Fibroblast of villous mesenchyme (primary cell): ENCODE results near the gene PRDM16. TPM values are rescaled to one million over a fixed set of nuclear protein-coding genes. Genes with fewer than 3 reads are reported as not detected.

ENCODE experiments used
- DNase-seq: peaks from one replicate; pipeline ENCODE4 v3.0.0-alpha.2; 2010; ENCODE audit warnings: low read depth
- H3K4me3 ChIP-seq: 2 replicates; pipeline ENCODE4 v1.5.1; 2011; ENCODE audit warnings: low read depth, mild to moderate bottlenecking, low read length
- CTCF ChIP-seq: IDR thresholded peaks from 2 replicates; pipeline ENCODE4 v1.5.1; 2012; ENCODE audit warnings: low read depth, mild to moderate bottlenecking, low read length; ENCODE audit not compliant: insufficient read depth
- total RNA-seq: library from RNA; depleted of rRNA; stranded (reverse); fragments of >200 nt; gene quantifications from 2 replicates; pipeline ENCODE4 v1.2.3, GENCODE V29; 2012

The PRDM16 gene
- total RNA-seq, 1 donor: 1.7 TPM

GRCh38 chr1:3222042-3222692 is 153.2 kb downstream of the PRDM16 start:
- TF ChIP-seq CTCF: no peak
- H3K4me3 ChIP-seq: no peak overlapping the region
- no peak for DNase-seq

DNA sequence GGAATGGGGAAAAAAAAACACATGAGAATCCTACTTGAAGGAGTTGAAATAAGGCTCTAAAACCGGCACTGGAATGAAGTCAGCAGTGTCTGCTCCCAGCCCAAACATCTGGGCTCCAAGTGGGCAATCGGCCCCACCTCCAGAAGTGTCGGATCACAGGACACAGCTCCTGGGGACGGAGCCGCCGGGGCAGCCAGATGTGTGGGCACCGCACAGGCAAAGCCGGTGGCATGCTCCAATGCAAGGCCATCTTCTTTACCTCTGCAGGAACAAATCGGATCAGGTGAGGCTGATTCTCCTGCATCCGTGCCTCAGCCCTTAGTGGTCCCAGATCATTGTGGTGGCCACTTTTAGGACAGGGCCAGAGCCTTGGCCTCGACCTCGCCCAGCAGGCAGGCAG is 156.7 kb downstream of the PRDM16 start:
- DNase-seq: no peak
- no peak overlapping the region for H3K4me3 ChIP-seq
- TF ChIP-seq CTCF: no peak

GRCh38 chr1:3226191-3226590 is 157.2 kb downstream of the PRDM16 start:
- H3K4me3 ChIP-seq: no peak overlapping the region
- TF ChIP-seq CTCF: no peak
- DNase-seq: no peak

DNA sequence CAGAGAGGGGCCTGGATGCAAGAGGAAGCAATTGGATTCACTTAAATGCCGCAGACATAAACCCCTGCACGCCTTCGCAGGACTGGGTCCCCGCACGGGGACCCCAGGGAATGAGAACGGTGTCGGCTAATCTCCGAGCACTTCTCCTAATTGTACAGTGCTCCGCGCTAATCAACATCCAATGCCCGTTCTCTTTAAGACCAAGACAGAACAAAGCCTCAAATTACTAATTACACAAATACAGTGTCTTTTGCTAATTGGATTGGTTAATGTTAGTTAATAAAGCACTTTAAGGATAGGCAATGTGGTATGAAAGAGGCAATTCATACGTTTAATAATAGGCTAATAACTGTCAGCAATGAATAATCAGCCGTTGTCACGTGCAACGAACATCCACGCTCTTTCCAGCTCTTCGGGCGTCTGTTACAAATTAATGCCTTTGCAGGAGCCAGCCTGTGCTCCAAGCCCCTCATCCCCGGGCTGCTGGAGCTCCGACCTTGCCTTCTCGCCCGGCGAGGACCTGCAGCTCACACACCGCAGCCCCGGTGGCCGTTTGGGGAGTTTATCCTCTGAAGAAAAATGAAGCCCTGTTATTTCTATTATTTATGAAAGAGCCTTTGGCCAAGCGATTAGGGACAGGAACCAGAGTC is 157.8 kb downstream of the PRDM16 start:
- no peak overlapping the region for H3K4me3 ChIP-seq
- DNase-seq: no peak
- TF ChIP-seq CTCF: no peak

- no peak for TF ChIP-seq CTCF
- DNase-seq: no peak
- H3K4me3 ChIP-seq: no peak overlapping the region
Measured at GRCh38 chr1:3227351-3227704, 158.3 kb downstream of the PRDM16 start.

GRCh38 chr1:3227893-3228292 is 158.9 kb downstream of the PRDM16 start:
- no peak overlapping the region for H3K4me3 ChIP-seq
- TF ChIP-seq CTCF: no peak
- no peak for DNase-seq

DNA sequence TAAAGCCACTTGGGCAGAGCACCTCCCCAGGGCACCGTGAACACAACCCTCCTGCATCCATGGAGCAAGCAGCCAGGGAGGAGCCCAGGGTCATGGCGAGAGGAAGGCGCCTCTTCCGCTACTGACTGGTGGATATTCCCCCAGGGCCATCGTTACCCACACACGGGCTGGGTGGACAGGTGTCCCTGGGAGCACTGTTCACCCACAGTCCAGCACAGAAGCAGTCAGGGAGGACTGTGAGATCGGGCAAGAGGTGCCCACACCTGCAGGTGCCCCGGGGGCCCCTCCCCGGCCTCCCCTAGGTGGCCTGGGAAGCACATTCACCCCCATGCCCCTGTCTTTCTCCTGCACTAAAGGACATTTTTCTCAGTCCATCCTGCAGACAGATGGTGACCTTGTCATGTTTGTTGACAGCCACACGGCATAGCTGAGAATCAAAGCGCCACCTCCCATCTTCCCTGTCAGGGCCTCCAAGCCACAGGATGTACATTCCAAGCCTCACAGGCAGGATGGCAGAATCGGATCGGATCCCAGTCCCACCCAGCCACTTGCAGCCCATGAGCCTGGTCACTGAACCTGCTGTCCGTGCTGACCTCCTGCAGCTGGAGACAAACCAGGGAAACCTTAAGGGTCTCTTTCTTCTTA is 160.2 kb downstream of the PRDM16 start:
- no peak for TF ChIP-seq CTCF
- no peak for DNase-seq
- H3K4me3 ChIP-seq: no peak overlapping the region
